H1 (cell line): ENCODE data around the gene STPG1. TPM values are rescaled to one million over a fixed set of nuclear protein-coding genes. Genes with fewer than 3 reads are reported as not detected.

ENCODE experiments used
- CTCF ChIA-PET: fragments of 300-600 bp; sonication (Branson Sonifier 250); formaldehyde crosslinking; loops from one replicate; lab custom pipeline; 2021; ENCODE audit not compliant: partially characterized antibody; lab: Charles Lee
- POLR2A ChIA-PET: fragments of 300-600 bp; sonication (Branson Sonifier 250); formaldehyde crosslinking; loops from one replicate; lab custom pipeline; 2021; ENCODE audit warnings: inconsistent platforms; ENCODE audit not compliant: partially characterized antibody; lab: Charles Lee
- DNase-seq, 2 experiments: peaks; one replicate each; pipeline versions ENCODE4 v3.0.0 to v3.0.0-alpha.2; 2010 to 2022; ENCODE audit warnings: low spot score in 2 of 2, low read depth in 1 of 2, mixed read lengths in 1 of 2
- FAIRE-seq: peaks from 2 replicates; lab custom pipeline; 2011; peaks lifted over from hg19 to GRCh38; lab: Jason Lieb, UNC
- H2AFZ ChIP-seq: 2 replicates; pipeline ENCODE4 v1.8.1; 2012; ENCODE audit warnings: low read length, inconsistent platforms
- H2AK5ac ChIP-seq: 2 replicates; pipeline ENCODE4 v1.6.1; 2013; ENCODE audit warnings: low read depth, low read length
- H2BK120ac ChIP-seq: replicated peaks from 2 replicates; pipeline ENCODE3; 2013; ENCODE audit warnings: low read depth, low read length, inconsistent platforms
- H2BK12ac ChIP-seq: 2 replicates; pipeline ENCODE4 v1.6.1; 2013; ENCODE audit warnings: low read depth, low read length
- H2BK15ac ChIP-seq: 2 replicates; pipeline ENCODE4 v1.6.1; 2013; ENCODE audit warnings: low read length
- H2BK20ac ChIP-seq: 2 replicates; pipeline ENCODE4 v1.6.1; 2013; ENCODE audit warnings: low read length
- H2BK5ac ChIP-seq: 2 replicates; pipeline ENCODE4 v1.6.1; 2013; ENCODE audit warnings: low read depth, low read length
- H3K14ac ChIP-seq: 2 replicates; pipeline ENCODE4 v1.6.1; 2013; ENCODE audit warnings: inconsistent platforms; ENCODE audit not compliant: insufficient read length
- H3K18ac ChIP-seq: 2 replicates; pipeline ENCODE4 v1.6.1; 2013; ENCODE audit warnings: low read length; ENCODE audit errors: extremely low read depth
- H3K23ac ChIP-seq: 2 replicates; pipeline ENCODE4 v1.6.1; 2013; ENCODE audit warnings: inconsistent platforms; ENCODE audit not compliant: insufficient read length
- H3K23me2 ChIP-seq: 2 replicates; pipeline ENCODE4 v1.6.1; 2013; ENCODE audit warnings: low read depth, low read length
- H3K27ac ChIP-seq: 2 replicates; pipeline ENCODE4 v1.6.1; 2011; ENCODE audit warnings: low read depth, low read length, inconsistent platforms
- H3K27me3 ChIP-seq, 4 experiments: replicated peaks in 1 of 4; 1 replicate in 1 of 4; 2 replicates in 3 of 4; pipeline versions ENCODE4 v1.6.1 to v1.8.1; 2011 to 2013; ENCODE audit warnings: low read length in 3 of 4, mild to moderate bottlenecking in 3 of 4, inconsistent platforms in 2 of 4, mixed read lengths in 2 of 4, moderate library complexity in 1 of 4; ENCODE audit not compliant: control insufficient read depth in 3 of 4, insufficient read depth in 3 of 4; ENCODE audit errors: extremely low read depth in 1 of 4
- H3K36me3 ChIP-seq, 4 experiments: 2 replicates each; pipeline versions ENCODE4 v1.6.1 to v1.8.1; 2011 to 2013; ENCODE audit warnings: mild to moderate bottlenecking in 4 of 4, low read length in 3 of 4, moderate library complexity in 2 of 4, control low read depth in 1 of 4, inconsistent platforms in 1 of 4; ENCODE audit not compliant: insufficient read depth in 4 of 4, control insufficient read depth in 2 of 4
- H3K4ac ChIP-seq: replicated peaks from 2 replicates; pipeline ENCODE3; 2013; ENCODE audit warnings: low read length, low read depth, mixed read lengths, inconsistent platforms; ENCODE audit not compliant: insufficient read length
- H3K4me1 ChIP-seq, 4 experiments: replicated peaks in 1 of 4; 1 replicate in 1 of 4; 2 replicates in 3 of 4; pipeline versions ENCODE4 v1.6.1 to v1.8.1; 2011 to 2013; ENCODE audit warnings: low read length in 3 of 4, inconsistent platforms in 2 of 4, mixed read lengths in 1 of 4; ENCODE audit not compliant: insufficient read depth in 4 of 4, control insufficient read depth in 3 of 4
- H3K4me2 ChIP-seq, 2 experiments: 2 replicates each; pipeline versions ENCODE4 v1.6.1 to v1.8.1; 2011 to 2013; ENCODE audit warnings: low read depth in 2 of 2, low read length in 2 of 2, control low read depth in 1 of 2, inconsistent platforms in 1 of 2, mild to moderate bottlenecking in 1 of 2; ENCODE audit not compliant: insufficient read depth in 1 of 2
- H3K4me3 ChIP-seq, 4 experiments: fragments of 200-600, 300-600 bp in 1 of 4; sonication (generic), shearing (Covaris generic), sonication (Bioruptor Twin) in 1 of 4; 2 replicates each; pipeline versions ENCODE4 v1.5.1 to v1.8.1; 2011 to 2016; ENCODE audit warnings: low read length in 4 of 4, low read depth in 3 of 4, control low read depth in 2 of 4, inconsistent platforms in 2 of 4, mild to moderate bottlenecking in 2 of 4, mixed read lengths in 1 of 4, moderate library complexity in 1 of 4; ENCODE audit not compliant: insufficient read depth in 2 of 4; ENCODE audit errors: extremely low read depth in 1 of 4
- H3K56ac ChIP-seq: replicated peaks from 2 replicates; pipeline ENCODE3; 2013; ENCODE audit warnings: low read depth, mild to moderate bottlenecking, mixed read lengths, low read length, inconsistent platforms; ENCODE audit not compliant: insufficient read length
- H3K79me1 ChIP-seq: 2 replicates; pipeline ENCODE4 v1.6.1; 2013; ENCODE audit warnings: low read depth, low read length, control low read depth
- H3K79me2 ChIP-seq, 2 experiments: 2 replicates each; pipeline versions ENCODE4 v1.6.1 to v1.8.1; 2012 to 2013; ENCODE audit warnings: low read length in 2 of 2, mild to moderate bottlenecking in 2 of 2, inconsistent platforms in 1 of 2; ENCODE audit not compliant: insufficient read depth in 2 of 2, control insufficient read depth in 1 of 2
- H3K9ac ChIP-seq, 4 experiments: replicated peaks in 1 of 4; 1 replicate in 1 of 4; 2 replicates in 3 of 4; pipeline versions ENCODE4 v1.6.1 to v1.8.1; 2011 to 2013; ENCODE audit warnings: low read depth in 3 of 4, low read length in 3 of 4, control low read depth in 2 of 4, mild to moderate bottlenecking in 2 of 4, moderate library complexity in 2 of 4, inconsistent platforms in 1 of 4; ENCODE audit errors: extremely low read depth in 1 of 4
- H3K9me3 ChIP-seq, 2 experiments: 2 replicates each; pipeline versions ENCODE4 v1.6.1 to v1.8.1; 2012 to 2013; ENCODE audit warnings: mild to moderate bottlenecking in 2 of 2, moderate library complexity in 2 of 2, control low read depth in 1 of 2, inconsistent platforms in 1 of 2, low read depth in 1 of 2, low read length in 1 of 2, mixed read lengths in 1 of 2; ENCODE audit not compliant: insufficient read depth in 2 of 2
- H4K20me1 ChIP-seq, 2 experiments: replicated peaks in 1 of 2; 2 replicates each; pipeline versions ENCODE3 to v1.8.1; 2011 to 2013; ENCODE audit warnings: inconsistent platforms in 2 of 2, low read length in 2 of 2, mild to moderate bottlenecking in 1 of 2; ENCODE audit not compliant: insufficient read depth in 2 of 2, control insufficient read depth in 1 of 2
- H4K5ac ChIP-seq: 2 replicates; pipeline ENCODE4 v1.6.1; 2013; ENCODE audit warnings: low read length, low read depth, mixed read lengths, inconsistent platforms; ENCODE audit not compliant: insufficient read length
- H4K8ac ChIP-seq: 2 replicates; pipeline ENCODE4 v1.8.0; 2013; ENCODE audit warnings: mild to moderate bottlenecking, moderate library complexity, low read length, inconsistent platforms; ENCODE audit not compliant: insufficient read depth; ENCODE audit errors: extremely low read depth
- H4K91ac ChIP-seq: replicated peaks from 2 replicates; pipeline ENCODE3; 2013; ENCODE audit warnings: low read length, mixed read lengths, inconsistent platforms; ENCODE audit not compliant: insufficient read length
- CTCF ChIP-seq, 3 experiments: IDR thresholded peaks; 1 replicate in 2 of 3; 2 replicates in 1 of 3; pipeline versions ENCODE4 v1.5.1 to v1.6.1; 2011; ENCODE audit warnings: low read length in 3 of 3, mild to moderate bottlenecking in 3 of 3, inconsistent platforms in 2 of 3, low read depth in 1 of 3, moderate library complexity in 1 of 3; ENCODE audit not compliant: insufficient read depth in 1 of 3; ENCODE audit errors: control extremely low read depth in 1 of 3
- FOSL1 ChIP-seq: IDR thresholded peaks from 2 replicates; pipeline ENCODE4 v1.6.1; 2011; ENCODE audit warnings: mild to moderate bottlenecking, low read depth, low read length, moderate library complexity; ENCODE audit not compliant: insufficient read depth
- WGBS, 2 experiments: shearing (Covaris generic) in 1 of 2; methylation state at CpG; one replicate each; pipeline versions ENCODE4 v1.1.6 to v1.1.7; 2013 to 2015; ENCODE audit warnings: low lambda C conversion rate in 2 of 2, mixed read lengths in 2 of 2, inconsistent platforms in 1 of 2, low coverage in 1 of 2, missing lambda C conversion rate in 1 of 2; ENCODE audit not compliant: insufficient replicate concordance in 2 of 2, insufficient coverage in 1 of 2, insufficient read length in 1 of 2; ENCODE audit errors: extremely low coverage in 1 of 2, missing lambda C conversion rate in 1 of 2; 5-methylcytosine and 5-hydroxymethylcytosine counted together
- polyA plus RNA-seq, 7 experiments: library from polyadenylated mRNA; depleted of rRNA in 3 of 7; stranded (reverse) in 5 of 7; unstranded in 2 of 7; fragments of >200 nt in 5 of 7; fragments of 200-250 nt in 2 of 7; gene quantifications; 1 replicate in 5 of 7; 2 replicates in 1 of 7; 4 replicates in 1 of 7; pipeline versions ENCODE4 v1.2.1 to v1.2.3, GENCODE V29; 2011 to 2013; ENCODE audit warnings: missing spikeins in 2 of 7, mixed read lengths in 2 of 7
- total RNA-seq: library from RNA; stranded (reverse); fragmentation: NEBNext Ultra II Directional; extraction: Animal tissue kit (Norgen Biotek cat#: 25700); gene quantifications from 2 replicates; pipeline ENCODE4 v1.2.1, GENCODE V29; 2021

The STPG1 gene
- total and polyA plus RNA-seq, 2 of the 8 experiments (the other 6 are each of a cell fraction or from before 2014, with no cell fraction given), result 10.3 to 11.2 TPM

GRCh38 chr1:24321126-24321525 is 92.5 kb downstream of the STPG1 start:
- TF ChIP-seq CTCF (IDR thresholded peaks at IDR 0.05; ENCODE audit: control extremely low read depth in 1 of 3, insufficient read depth in 1 of 3, low read depth in 1 of 3, low read length in 3 of 3) (peak in 1 of 3 experiments; percentile 10; a peak in 1 of 4 replicates), FOSL1 (no peak)
- no peak overlapping the region for H2BK20ac ChIP-seq
- H3K27ac ChIP-seq, result no peak overlapping the region
- no peak overlapping the region for H2BK120ac ChIP-seq
- no peaks in the 10 kb centered on the region for H3K36me3 ChIP-seq
- H2BK5ac ChIP-seq, result no peak overlapping the region
- peak overlapping the region in 2 of 4 experiments; percentile 19 to 65; a peak in 2 of 8 replicates for H3K4me3 ChIP-seq
- no peak overlapping the region for H2AFZ ChIP-seq
- WGBS, 2 experiments, result 69% methylated on average over 8 of the region's 8 CpGs; no CpG with 5 or more reads in 1 of the 2 experiments
- H3K9ac ChIP-seq, result no peak overlapping the region
- H3K18ac ChIP-seq, result no peak overlapping the region; the same call in 1 of the 2 replicates
- peak overlapping the region; percentile 99; the same call in 1 of the 2 replicates for H2BK15ac ChIP-seq
- no peaks in the 10 kb centered on the region for H3K79me1 ChIP-seq
- no peak overlapping the region for H4K91ac ChIP-seq
- DNase-seq, result no peak
- H3K14ac ChIP-seq, result no peak overlapping the region
- H3K4ac ChIP-seq, result no peak overlapping the region
- H4K20me1 ChIP-seq, result no peaks in the 10 kb centered on the region
- no peak for FAIRE-seq
- H3K9me3 ChIP-seq, result no peaks in the 10 kb centered on the region
- no peaks in the 10 kb centered on the region for H3K79me2 ChIP-seq
- H2BK12ac ChIP-seq, result peak overlapping the region; percentile 94; the same call in 1 of the 2 replicates
- H3K23me2 ChIP-seq, result peaks cover 15% of the 10 kb centered on the region; the same call in 1 of the 2 replicates
- H2AK5ac ChIP-seq, result no peak overlapping the region
- no peak overlapping the region for H3K56ac ChIP-seq
- peaks cover 0 to 42% (median 38%) of the 10 kb centered on the region in 4 experiments; a peak in 6 of 7 replicates for H3K27me3 ChIP-seq
- H3K23ac ChIP-seq, result no peak overlapping the region
- POLR2A ChIA-PET, result interaction anchor here (0.6 to 2.1 kb wide), 9 partner anchors 9 to 119 kb away, joined by 3 to 6 read pairs (median 3); no protein-coding TSS in a partner anchor
- H4K5ac ChIP-seq, result no peak overlapping the region
- H4K8ac ChIP-seq, result no peak overlapping the region
- peak overlapping the region; percentile 85 to 92 for H3K4me2 ChIP-seq
- H3K4me1 ChIP-seq, result peaks cover 8 to 22% (median 13%) of the 10 kb centered on the region in 4 experiments
- CTCF ChIA-PET, result interaction anchor here (0.8 to 7.8 kb wide), 16 partner anchors 9 to 165 kb away, joined by 3 to 60 read pairs (median 4); no protein-coding TSS in a partner anchor
